CD14-positive monocyte (primary cell): ENCODE data around the gene PDE4D. TPM values are rescaled to one million over a fixed set of nuclear protein-coding genes. Genes with fewer than 3 reads are reported as not detected.

ENCODE experiments used
- DNase-seq, 3 donors: peaks; one replicate each; pipeline ENCODE4 v3.0.0-alpha.2; 2011 to 2022
- H2AFZ ChIP-seq: 2 replicates; pipeline ENCODE4 v1.6.0; 2012; ENCODE audit warnings: mild to moderate bottlenecking, low read depth, low read length, inconsistent platforms; ENCODE audit not compliant: insufficient read depth, poor library complexity, severe bottlenecking
- H3K27ac ChIP-seq, 2 donors: 1 replicate in 1 of 2; 2 replicates in 1 of 2; pipeline ENCODE4 v1.5.1; 2012 to 2013; ENCODE audit warnings: low read length in 2 of 2, control low read depth in 1 of 2, inconsistent platforms in 1 of 2, low read depth in 1 of 2, mild to moderate bottlenecking in 1 of 2
- H3K27me3 ChIP-seq, 2 donors: one replicate each; pipeline versions ENCODE4 v1.6.0 to v1.6.1; 2011 to 2013; ENCODE audit warnings: low read length in 2 of 2; ENCODE audit not compliant: control insufficient read depth in 2 of 2, insufficient read depth in 2 of 2
- H3K36me3 ChIP-seq, 2 donors: replicated peaks in 1 of 2; 1 replicate in 1 of 2; 2 replicates in 1 of 2; pipeline versions ENCODE4 v1.5.1 to v1.6.1; 2012 to 2013; ENCODE audit warnings: low read length in 2 of 2, control low read depth in 1 of 2, inconsistent platforms in 1 of 2, mild to moderate bottlenecking in 1 of 2; ENCODE audit not compliant: insufficient read depth in 2 of 2, control insufficient read depth in 1 of 2
- H3K4me1 ChIP-seq, 2 donors: 1 replicate in 1 of 2; 2 replicates in 1 of 2; pipeline versions ENCODE4 v1.5.1 to v1.6.1; 2012 to 2013; ENCODE audit warnings: low read length in 2 of 2, control low read depth in 1 of 2, inconsistent platforms in 1 of 2, mild to moderate bottlenecking in 1 of 2, moderate library complexity in 1 of 2; ENCODE audit not compliant: insufficient read depth in 2 of 2, control insufficient read depth in 1 of 2
- H3K4me2 ChIP-seq: replicated peaks from 2 replicates; pipeline ENCODE3; 2012; ENCODE audit warnings: low read length, moderate library complexity, mild to moderate bottlenecking; ENCODE audit not compliant: poor library complexity, severe bottlenecking; ENCODE audit errors: extremely low read depth
- H3K4me3 ChIP-seq, 3 experiments: fragments of 200-600 bp in 1 of 3; sonication (generic) in 1 of 3; replicated peaks in 1 of 3; 1 replicate in 2 of 3; 2 replicates in 1 of 3; pipeline ENCODE4 v1.5.1; 2011 to 2013; ENCODE audit warnings: low read length in 3 of 3, mild to moderate bottlenecking in 3 of 3, control low read depth in 2 of 3, low read depth in 2 of 3, inconsistent platforms in 1 of 3, moderate library complexity in 1 of 3
- H3K79me2 ChIP-seq: 2 replicates; pipeline ENCODE4 v1.6.0; 2012; ENCODE audit warnings: mild to moderate bottlenecking, control low read depth, inconsistent platforms, low read length, moderate library complexity; ENCODE audit not compliant: insufficient read depth
- H3K9ac ChIP-seq: 2 replicates; pipeline ENCODE4 v1.6.0; 2017; ENCODE audit warnings: low read length, mild to moderate bottlenecking; ENCODE audit not compliant: insufficient read depth, poor library complexity, severe bottlenecking
- H3K9me3 ChIP-seq, 2 donors: replicated peaks in 1 of 2; 1 replicate in 1 of 2; 2 replicates in 1 of 2; pipeline versions ENCODE4 v1.5.1 to v1.6.1; 2012 to 2013; ENCODE audit warnings: low read length in 2 of 2, control low read depth in 1 of 2; ENCODE audit not compliant: control insufficient read depth in 1 of 2, insufficient read depth in 1 of 2
- H4K20me1 ChIP-seq: 2 replicates; pipeline ENCODE4 v1.6.0; 2012; ENCODE audit warnings: mild to moderate bottlenecking, low read length, control low read depth, moderate library complexity; ENCODE audit not compliant: insufficient read depth
- H3K27ac Mint-ChIP-seq, 7 donors: one replicate each; pipeline ENCODE4 v1.8.0; 2020; ENCODE audit warnings: mild to moderate bottlenecking in 7 of 7, mixed read lengths in 7 of 7, moderate library complexity in 6 of 7, inconsistent platforms in 2 of 7
- H3K27me3 Mint-ChIP-seq, 3 donors: one replicate each; pipeline ENCODE4 v1.8.0; 2021 to 2022; ENCODE audit warnings: low read depth in 3 of 3, mild to moderate bottlenecking in 3 of 3, mixed read lengths in 3 of 3, moderate library complexity in 3 of 3, inconsistent platforms in 1 of 3
- H3K36me3 Mint-ChIP-seq, 2 donors: one replicate each; pipeline ENCODE4 v1.8.0; 2020; ENCODE audit warnings: mixed read lengths in 2 of 2, inconsistent platforms in 1 of 2, mild to moderate bottlenecking in 1 of 2
- H3K4me1 Mint-ChIP-seq: one replicate; pipeline ENCODE4 v1.8.0; 2020; ENCODE audit warnings: mild to moderate bottlenecking, mixed read lengths
- H3K4me3 Mint-ChIP-seq, 2 donors: one replicate each; pipeline ENCODE4 v1.8.0; 2020; ENCODE audit warnings: mild to moderate bottlenecking in 2 of 2, mixed read lengths in 2 of 2, moderate library complexity in 1 of 2
- H3K9me3 Mint-ChIP-seq, 7 donors: one replicate each; pipeline ENCODE4 v1.8.0; 2020 to 2022; ENCODE audit warnings: mixed read lengths in 7 of 7, mild to moderate bottlenecking in 6 of 7, moderate library complexity in 6 of 7, inconsistent platforms in 2 of 7
- CTCF ChIP-seq: fragments of 200-600 bp; IDR thresholded peaks from one replicate; pipeline ENCODE4 v1.8.0; 2022; ENCODE audit warnings: antibody characterized with exemption, mild to moderate bottlenecking
- WGBS: methylation state at CpG from one replicate; pipeline ENCODE4 v1.1.5; 2013; ENCODE audit warnings: missing lambda C conversion rate; ENCODE audit not compliant: insufficient coverage; 5-methylcytosine and 5-hydroxymethylcytosine counted together
- intact Hi-C, 2 donors: fragments of 100-400 bp; cut with micrococcal nuclease; formaldehyde crosslinking; loops; one replicate each; pipeline versions ENCODE4 v1.15.0 to v1.15.1; 2023
- polyA plus RNA-seq, 3 donors: library from polyadenylated mRNA; depleted of rRNA in 1 of 3; unstranded in 2 of 3; stranded (reverse) in 1 of 3; fragments of 300-500 nt in 2 of 3; fragments of >200 nt in 1 of 3; fragmentation: Illumina TruSeq in 2 of 3; gene quantifications; 1 replicate in 2 of 3; 2 replicates in 1 of 3; pipeline ENCODE4 v1.2.3, GENCODE V29; 2012 to 2021

PDE4D gene
- polyA plus RNA-seq, 3 donors, result 1.9 to 3.4 (median 2.8) TPM

GRCh38 chr5:59253625-59254024, 639.9 kb downstream of the PDE4D start:
- H2AFZ ChIP-seq, result no peak overlapping the region
- H3K79me2 ChIP-seq, result no peaks in the 10 kb centered on the region
- no peaks in the 10 kb centered on the region for H3K36me3 ChIP-seq
- no CpG with 5 or more reads among the region's 1 CpG for WGBS
- intact Hi-C loops, result no loop called here
- H3K36me3 Mint-ChIP-seq, result no peaks in the 10 kb centered on the region
- no peaks in the 10 kb centered on the region for H3K4me1 ChIP-seq
- no peaks in the 10 kb centered on the region for H3K9me3 ChIP-seq
- no peaks in the 10 kb centered on the region for H3K27me3 ChIP-seq
- peaks cover 3% of the 10 kb centered on the region for H3K4me1 Mint-ChIP-seq
- H3K9me3 Mint-ChIP-seq, result peaks cover 0 to 3% (median 0%) of the 10 kb centered on the region in 7 donors
- DNase-seq, result no peak
- H4K20me1 ChIP-seq, result no peaks in the 10 kb centered on the region
- H3K27me3 Mint-ChIP-seq, result no peaks in the 10 kb centered on the region
- no peak overlapping the region for H3K4me2 ChIP-seq
- no peak overlapping the region for H3K27ac Mint-ChIP-seq
- no peak overlapping the region for H3K4me3 ChIP-seq
- H3K4me3 Mint-ChIP-seq, result no peak overlapping the region
- no peak overlapping the region for H3K9ac ChIP-seq
- no peak for TF ChIP-seq CTCF
- H3K27ac ChIP-seq, result no peak overlapping the region

- Histone ChIP-seq H3K79me2 (no peaks in the 10 kb centered on the region), H3K9me3 (no peaks in the 10 kb centered on the region), H4K20me1 (no peaks in the 10 kb centered on the region), H3K4me2 (no peak overlapping the region), H3K27me3 (no peaks in the 10 kb centered on the region), H3K27ac (no peak overlapping the region), H3K4me3 (no peak overlapping the region), H3K36me3 (no peaks in the 10 kb centered on the region), H2AFZ (no peak overlapping the region), H3K4me1 (no peaks in the 10 kb centered on the region), H3K9ac (no peak overlapping the region)
- no peak for DNase-seq
- intact Hi-C loops, result no loop called here
- no peak overlapping the region for H3K4me3 Mint-ChIP-seq
- no peak overlapping the region for H3K27ac Mint-ChIP-seq
- no CpG with 5 or more reads among the region's 3 CpGs for WGBS
- TF ChIP-seq CTCF, result no peak
- H3K27me3 Mint-ChIP-seq, result no peaks in the 10 kb centered on the region
- H3K9me3 Mint-ChIP-seq, result peaks cover 0 to 3% (median 0%) of the 10 kb centered on the region in 7 donors
- H3K36me3 Mint-ChIP-seq, result no peaks in the 10 kb centered on the region
- H3K4me1 Mint-ChIP-seq, result peaks cover 3% of the 10 kb centered on the region
Measured at GRCh38 chr5:59251627-59252026, 641.9 kb downstream of the PDE4D start.
